G401 (cell line): Measurements from ENCODE around the gene TBCB. TPM values are rescaled to one million over a fixed set of nuclear protein-coding genes. Genes with fewer than 3 reads are reported as not detected.
"Not testable (repeated sequence)": the region's sequence is repeated elsewhere in the genome, so short reads cannot be mapped to it uniquely, and the experiment has no call there.

ENCODE experiments used
- DNase-seq: peaks from one replicate; pipeline ENCODE4 v3.0.0-alpha.2; 2015; ENCODE audit warnings: low spot score
- in situ Hi-C: cut with HindIII; loops from 2 replicates; pipeline ENCODE4 v1.10.0; 2016; ENCODE audit warnings: low sequenced_read_pairs, mixed read lengths
- total RNA-seq: library from RNA; depleted of rRNA; stranded (reverse); fragments of >200 nt; shearing (Covaris generic); gene quantifications from 2 replicates; pipeline ENCODE4 v1.2.3, GENCODE V29; 2014; rRNA removed

The TBCB gene
- total RNA-seq, 1 experiment from 2014 or later = 314 TPM

DNA sequence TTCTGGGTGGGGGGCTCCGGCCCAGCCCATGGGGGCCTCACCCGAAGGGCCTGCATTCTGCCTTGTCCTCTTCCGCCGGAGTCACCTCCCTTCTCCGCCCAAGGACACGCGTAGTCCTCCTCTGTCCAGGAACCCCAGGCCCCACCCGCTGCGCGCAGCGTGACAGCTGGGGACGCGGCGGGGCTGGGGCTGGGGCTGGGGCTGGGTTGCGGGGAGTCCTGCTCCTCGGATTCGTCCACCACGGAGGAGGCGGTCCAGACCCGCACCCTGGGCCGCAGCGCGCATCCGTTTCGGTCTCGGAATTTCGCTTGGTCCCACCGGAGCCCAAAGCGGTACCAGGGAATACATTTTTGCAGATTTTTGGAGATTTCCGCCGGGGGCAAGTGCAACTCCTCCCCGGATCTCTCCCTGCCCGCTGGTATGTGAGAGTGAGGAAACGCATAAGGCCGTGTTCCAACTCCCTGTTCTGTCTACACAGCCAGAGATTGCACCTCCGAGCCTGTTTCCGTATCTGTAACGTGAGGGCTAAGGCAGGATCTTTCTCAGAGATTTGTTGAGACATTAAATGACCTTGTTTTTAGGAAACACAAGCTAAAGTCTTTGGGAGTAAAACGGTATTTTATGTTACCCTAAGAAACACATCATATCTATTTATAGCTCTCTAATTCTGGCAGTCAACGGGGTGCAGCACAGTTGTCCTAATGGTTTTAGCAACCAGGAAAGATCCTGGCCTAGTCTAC is 37.3 kb downstream of the TBCB start, which contains the start of gene COX7A1:
TSS of gene COX7A1 (minus strand) at position 96 of the 740 bp plus-strand sequence. CDS start at position 56, 40 bp downstream.
- DNase-seq = peak; percentile 70
- in situ Hi-C loops = no loop called here

- no peak for DNase-seq
- in situ Hi-C loops = no loop called here
These were observed 37.9 kb downstream of the TBCB start for GRCh38 chr19:36153126-36153525.

GRCh38 chr19:36160821-36161596 is 45.7 kb downstream of the TBCB start:
- in situ Hi-C loops = no loop called here
- no peak for DNase-seq

DNA sequence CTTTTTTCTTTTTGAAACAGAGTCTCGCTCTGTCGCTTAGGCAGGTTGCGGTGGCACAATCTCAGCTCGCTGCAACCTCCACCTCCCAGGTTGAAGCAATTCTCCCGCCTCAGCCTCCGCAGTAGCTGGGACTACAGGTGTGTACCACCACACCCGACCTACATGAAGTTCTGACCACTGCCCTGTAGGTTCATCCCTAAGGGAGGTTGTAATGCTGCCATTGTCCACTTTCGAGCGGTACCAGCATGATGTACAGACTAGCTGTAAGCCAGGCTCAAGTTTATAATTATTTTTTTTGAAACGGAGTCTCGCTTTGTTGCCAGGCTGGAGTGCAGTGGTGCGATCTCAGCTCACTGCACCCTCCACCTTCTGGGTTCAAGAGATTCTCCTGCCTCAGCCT is 48.5 kb downstream of the TBCB start:
- no peak for DNase-seq
- in situ Hi-C loops = no loop called here

GRCh38 chr19:36169084-36169760 is 54.0 kb downstream of the TBCB start:
- DNase-seq = no peak
- in situ Hi-C loops = no loop called here

DNA sequence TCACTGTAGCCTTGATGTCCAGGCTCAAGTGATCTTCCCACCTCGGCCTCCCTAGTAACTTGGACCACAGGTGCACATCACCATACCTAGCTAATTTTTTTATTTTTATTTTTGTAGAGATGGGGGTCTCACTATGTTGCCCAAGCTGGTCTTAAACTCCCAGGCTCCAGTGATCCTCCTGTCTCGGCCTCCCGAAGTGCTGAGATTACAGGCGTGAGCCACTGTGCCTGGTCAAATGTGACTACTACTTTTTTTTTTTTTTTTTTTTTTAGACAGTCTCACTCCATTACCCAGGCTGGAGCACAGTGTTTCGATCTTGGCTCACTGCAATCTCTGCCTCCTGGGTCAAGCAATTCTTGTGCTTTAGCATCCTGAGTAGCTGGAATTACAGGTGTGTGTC is 57.6 kb downstream of the TBCB start:
- in situ Hi-C loops = no loop called here
- DNase-seq = no peak

GRCh38 chr19:36173846-36174245 is 58.6 kb downstream of the TBCB start:
- DNase-seq = not testable (repeated sequence)

More at GRCh38 chr19:36173846-36174245, 58.6 kb downstream of the TBCB start:
- in situ Hi-C loops = not testable (repeated sequence)

Other genes with a start within 250 kb of the TBCB start
- 121 and 133 TPM in 2 replicates for gene APLP1, start 246.9 kb upstream of the TBCB start, total RNA-seq
- gene NFKBID, start 214.9 kb upstream of the TBCB start, total RNA-seq = 4.1 and 8.4 TPM in 2 replicates
- gene HCST, start 212.9 kb upstream of the TBCB start, total RNA-seq = not detected in 2 replicates
- 7.3 TPM in 1 of 2 replicates, not detected in the other for gene TYROBP, start 207.2 kb upstream of the TBCB start, total RNA-seq
- gene LRFN3, start 179.1 kb upstream of the TBCB start, total RNA-seq = 6.2 and 15.8 TPM in 2 replicates
- gene SDHAF1, start 120.3 kb upstream of the TBCB start, total RNA-seq = 41.7 and 46.9 TPM in 2 replicates
- gene SYNE4, start 106.7 kb upstream of the TBCB start, total RNA-seq = 0.37 and 1.1 TPM in 2 replicates
- 28.2 and 39.3 TPM in 2 replicates for gene ALKBH6, start 101.3 kb upstream of the TBCB start, total RNA-seq
- gene CLIP3, start 82.6 kb upstream of the TBCB start, total RNA-seq = 0.37 TPM in 1 of 2 replicates, not detected in the other
- gene THAP8, start 61.2 kb upstream of the TBCB start, total RNA-seq = 0.37 and 5.2 TPM in 2 replicates
- 9.7 and 12.9 TPM in 2 replicates for gene WDR62, start 60.6 kb upstream of the TBCB start, total RNA-seq
- not detected in 2 replicates for gene OVOL3, start 4.3 kb upstream of the TBCB start, total RNA-seq
- 120 and 122 TPM in 2 replicates for gene POLR2I, start 593 bp upstream of the TBCB start, total RNA-seq
- gene CAPNS1, start 24.6 kb downstream of the TBCB start, total RNA-seq = 266 and 370 TPM in 2 replicates
- not detected in 2 replicates for gene COX7A1, start 37.0 kb downstream of the TBCB start, total RNA-seq
- gene ZNF565, start 99.2 kb downstream of the TBCB start, total RNA-seq = 0.74 and 3.5 TPM in 2 replicates
- gene ZNF146, start 99.6 kb downstream of the TBCB start, total RNA-seq = 35.3 and 84.9 TPM in 2 replicates